OCI-LY7 (cell line): ENCODE results near the gene SMTNL2. TPM values are rescaled to one million over a fixed set of nuclear protein-coding genes. Genes with fewer than 3 reads are reported as not detected.

Experiments
- BruUV-seq: library from RNA; stranded (reverse); fragments of 400-500 nt; replicated peaks from 2 replicates; lab custom pipeline; 2021; lab: Mats Ljungman, UMichigan
- CTCF ChIA-PET: fragments of 300-600 bp; sonication (Branson Sonifier 250); formaldehyde crosslinking; loops from one replicate; lab custom pipeline; 2022; ENCODE audit warnings: antibody characterized with exemption; ENCODE audit not compliant: unreplicated experiment; lab: Charles Lee
- POLR2A ChIA-PET: fragments of 300-600 bp; sonication (Branson Sonifier 250); formaldehyde crosslinking; loops from one replicate; lab custom pipeline; 2022; ENCODE audit warnings: antibody characterized with exemption; lab: Charles Lee
- DNase-seq: peaks from one replicate; pipeline ENCODE4 v3.0.0-alpha.2; 2015; ENCODE audit warnings: low spot score
- H2AFZ ChIP-seq: fragments of 200-600 bp; sonication (generic), shearing (Covaris generic); 2 replicates; pipeline ENCODE4 v1.6.1; 2014; ENCODE audit warnings: mild to moderate bottlenecking, antibody characterized with exemption, low read length, moderate library complexity
- H3K27ac ChIP-seq: fragments of 200-600 bp; sonication (generic); 2 replicates; pipeline ENCODE4 v1.5.1; 2014; ENCODE audit warnings: mixed run types, low read depth, mild to moderate bottlenecking, moderate library complexity, low read length, inconsistent platforms; ENCODE audit not compliant: poor library complexity, severe bottlenecking
- H3K36me3 ChIP-seq: fragments of 200-600 bp; sonication (generic); 2 replicates; pipeline ENCODE4 v1.6.1; 2014; ENCODE audit warnings: mild to moderate bottlenecking, antibody characterized with exemption, low read length, moderate library complexity, mixed read lengths; ENCODE audit not compliant: insufficient read depth
- H3K4me1 ChIP-seq: fragments of 200-600 bp; sonication (generic); 2 replicates; pipeline ENCODE4 v1.5.1; 2014; ENCODE audit warnings: mild to moderate bottlenecking, low read length; ENCODE audit not compliant: insufficient read depth, poor library complexity, severe bottlenecking
- H3K4me2 ChIP-seq: fragments of 200-600 bp; sonication (generic); 2 replicates; pipeline ENCODE4 v1.6.1; 2014; ENCODE audit warnings: mild to moderate bottlenecking, low read length
- H3K4me3 ChIP-seq: fragments of 200-600 bp; sonication (generic); 2 replicates; pipeline ENCODE4 v1.5.1; 2014; ENCODE audit warnings: mild to moderate bottlenecking, low read depth, low read length; ENCODE audit not compliant: poor library complexity, severe bottlenecking
- H3K79me2 ChIP-seq: fragments of 200-600 bp; sonication (generic); 2 replicates; pipeline ENCODE4 v1.6.1; 2016; ENCODE audit warnings: low read depth, mild to moderate bottlenecking, low read length, moderate library complexity, mixed read lengths; ENCODE audit not compliant: insufficient read depth
- H3K9me2 ChIP-seq: fragments of 200-600 bp; sonication (generic); 2 replicates; pipeline ENCODE4 v1.6.1; 2016; ENCODE audit warnings: mild to moderate bottlenecking, low read length, mixed read lengths; ENCODE audit not compliant: insufficient read depth
- H3K9me3 ChIP-seq: fragments of 200-600 bp; sonication (generic); 2 replicates; pipeline ENCODE4 v1.6.1; 2014; ENCODE audit warnings: mild to moderate bottlenecking, mixed run types, low read length, mixed read lengths
- H4K20me1 ChIP-seq: fragments of 200-600 bp; sonication (generic); 2 replicates; pipeline ENCODE4 v1.6.1; 2014; ENCODE audit warnings: mild to moderate bottlenecking, antibody characterized with exemption, low read length, moderate library complexity, mixed read lengths; ENCODE audit not compliant: insufficient read depth
- EZH2phosphoT487 ChIP-seq: fragments of 200-600 bp; sonication (generic); IDR thresholded peaks from 2 replicates; pipeline ENCODE4 v1.6.1; 2018; ENCODE audit warnings: low read depth, borderline replicate concordance, mild to moderate bottlenecking, mixed run types, antibody characterized with exemption, low read length, moderate library complexity, mixed read lengths
- intact Hi-C: fragments of 100-400 bp; cut with micrococcal nuclease; formaldehyde crosslinking; loops from one replicate; pipeline ENCODE4 v1.10.0; 2022; ENCODE audit not compliant: unreplicated experiment
- total RNA-seq, 2 experiments: library from RNA; depleted of rRNA in 1 of 2; stranded (reverse); fragments of >200 nt in 1 of 2; shearing (Covaris generic) in 1 of 2; gene quantifications; 2 replicates each; pipeline ENCODE4 v1.2.3, GENCODE V29; 2014 to 2022
- TF ChIP-seq, protein P1 (sequence below): fragments of 200-600 bp; sonication (generic); conservative IDR thresholded peaks from 2 replicates; pipeline ENCODE4 v1.5.1; 2014; ENCODE audit warnings: mild to moderate bottlenecking, antibody characterized with exemption, low read length, moderate library complexity, mixed read lengths

Gene SMTNL2
- total RNA-seq, 2 experiments from 2014 or later, result not detected

DNA sequence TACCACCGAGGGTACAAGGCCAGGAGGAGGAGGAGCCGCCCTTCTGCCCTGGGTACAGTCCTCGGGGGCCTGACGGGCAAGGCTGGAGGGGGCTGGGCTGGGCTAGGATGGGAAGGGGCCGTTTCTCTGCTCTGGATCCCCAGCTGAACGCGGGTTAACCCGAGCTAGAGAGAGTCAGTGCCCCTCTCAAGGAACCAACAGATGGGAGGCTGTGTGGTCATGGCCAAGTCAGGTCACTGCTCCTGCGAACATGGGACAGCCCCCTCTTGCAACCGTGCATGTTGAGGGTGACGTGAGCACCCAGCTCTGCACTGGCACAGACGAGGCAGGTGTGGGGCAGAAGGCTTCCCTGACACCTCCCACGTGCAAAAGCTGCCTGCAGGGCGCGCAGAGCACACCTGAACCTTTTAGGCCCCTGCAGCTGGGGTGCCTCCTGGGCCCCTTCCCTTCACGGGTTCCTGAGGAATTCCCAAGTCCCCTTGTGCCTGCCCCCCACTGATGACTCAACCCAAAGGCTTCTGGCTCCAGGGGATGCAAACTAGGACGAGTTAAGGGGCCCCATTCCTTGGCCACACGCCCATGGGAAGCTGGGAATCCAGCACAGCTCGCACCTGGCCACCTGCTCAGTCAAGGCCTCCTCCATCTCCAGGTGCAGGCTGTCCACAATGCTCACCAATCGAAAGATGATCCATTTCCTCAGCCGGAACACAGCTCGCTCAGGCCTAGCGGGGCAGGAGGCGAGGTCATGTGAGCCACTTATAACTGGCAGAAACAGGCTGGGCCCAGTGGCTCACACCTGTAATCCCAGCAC is 35.4 kb upstream of the SMTNL2 start:
- BruUV-seq, result no TSS peak
- H3K79me2 ChIP-seq, result peaks cover 16% of the 10 kb centered on the region
- no peak overlapping the region for H3K4me3 ChIP-seq
- no peaks in the 10 kb centered on the region for H3K9me3 ChIP-seq
- TF ChIP-seq EZH2phosphoT487, result no peak
- no peaks in the 10 kb centered on the region for H4K20me1 ChIP-seq
- ChIA-PET POLR2A (no interaction called here), CTCF (no interaction called here)
- no peak for DNase-seq
- peaks cover 95% of the 10 kb centered on the region for H3K36me3 ChIP-seq
- H3K27ac ChIP-seq, result no peak overlapping the region
- H3K4me2 ChIP-seq, result no peak overlapping the region
- H2AFZ ChIP-seq, result no peak overlapping the region
- H3K4me1 ChIP-seq, result peaks cover 10% of the 10 kb centered on the region
- H3K9me2 ChIP-seq, result no peaks in the 10 kb centered on the region
- intact Hi-C loops, result no loop called here

DNA sequence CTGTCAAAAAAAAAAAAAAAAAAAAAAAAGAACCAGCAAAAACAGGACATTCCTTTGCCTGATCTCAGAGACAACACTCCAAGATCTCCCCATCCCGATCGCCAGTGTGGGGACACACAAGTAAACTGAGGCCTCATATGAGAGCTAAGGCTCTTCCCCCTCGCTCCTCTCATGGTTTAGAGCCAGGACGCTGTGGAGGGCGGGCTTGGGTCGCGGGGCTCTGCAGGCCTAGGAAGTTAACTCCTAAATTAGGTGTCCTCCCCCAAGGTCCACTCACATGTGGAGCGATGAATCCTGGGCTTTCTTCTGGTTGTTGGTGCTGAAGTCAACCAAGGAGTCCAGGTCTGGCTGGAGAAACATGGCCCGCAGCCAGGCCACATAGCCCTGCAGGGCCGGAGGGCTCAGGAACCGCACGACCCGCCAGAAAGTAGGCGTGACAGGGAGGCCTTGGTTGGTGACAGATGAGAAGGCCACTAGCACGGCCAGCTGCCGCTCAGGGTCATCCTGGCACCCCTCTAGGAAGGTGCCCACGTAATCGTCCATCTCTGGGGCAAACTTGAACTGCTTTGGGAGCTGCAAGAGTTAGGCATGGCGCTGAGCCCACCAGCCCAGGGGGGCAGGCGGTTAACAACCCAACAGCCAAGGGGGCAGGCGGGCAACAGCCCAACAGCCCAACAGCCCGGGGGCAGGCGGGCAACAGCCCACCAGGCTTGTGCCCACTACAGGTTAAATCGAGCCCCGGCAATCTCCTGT is 34.4 kb upstream of the SMTNL2 start:
- Histone ChIP-seq H3K4me2 (no peak overlapping the region), H2AFZ (no peak overlapping the region), H4K20me1 (no peaks in the 10 kb centered on the region), H3K36me3 (peaks cover 100% of the 10 kb centered on the region), H3K4me1 (peaks cover 11% of the 10 kb centered on the region), H3K9me3 (no peaks in the 10 kb centered on the region), H3K9me2 (no peaks in the 10 kb centered on the region), H3K27ac (no peak overlapping the region), H3K4me3 (no peak overlapping the region), H3K79me2 (peaks cover 26% of the 10 kb centered on the region)
- TF ChIP-seq EZH2phosphoT487, result no peak
- TF ChIP-seq, protein P1, sequence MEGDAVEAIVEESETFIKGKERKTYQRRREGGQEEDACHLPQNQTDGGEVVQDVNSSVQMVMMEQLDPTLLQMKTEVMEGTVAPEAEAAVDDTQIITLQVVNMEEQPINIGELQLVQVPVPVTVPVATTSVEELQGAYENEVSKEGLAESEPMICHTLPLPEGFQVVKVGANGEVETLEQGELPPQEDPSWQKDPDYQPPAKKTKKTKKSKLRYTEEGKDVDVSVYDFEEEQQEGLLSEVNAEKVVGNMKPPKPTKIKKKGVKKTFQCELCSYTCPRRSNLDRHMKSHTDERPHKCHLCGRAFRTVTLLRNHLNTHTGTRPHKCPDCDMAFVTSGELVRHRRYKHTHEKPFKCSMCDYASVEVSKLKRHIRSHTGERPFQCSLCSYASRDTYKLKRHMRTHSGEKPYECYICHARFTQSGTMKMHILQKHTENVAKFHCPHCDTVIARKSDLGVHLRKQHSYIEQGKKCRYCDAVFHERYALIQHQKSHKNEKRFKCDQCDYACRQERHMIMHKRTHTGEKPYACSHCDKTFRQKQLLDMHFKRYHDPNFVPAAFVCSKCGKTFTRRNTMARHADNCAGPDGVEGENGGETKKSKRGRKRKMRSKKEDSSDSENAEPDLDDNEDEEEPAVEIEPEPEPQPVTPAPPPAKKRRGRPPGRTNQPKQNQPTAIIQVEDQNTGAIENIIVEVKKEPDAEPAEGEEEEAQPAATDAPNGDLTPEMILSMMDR, result no peak
- no peak for DNase-seq
- intact Hi-C loops, result no loop called here
- POLR2A ChIA-PET, result no interaction called here
- CTCF ChIA-PET, result no interaction called here
- no TSS peak for BruUV-seq

DNA sequence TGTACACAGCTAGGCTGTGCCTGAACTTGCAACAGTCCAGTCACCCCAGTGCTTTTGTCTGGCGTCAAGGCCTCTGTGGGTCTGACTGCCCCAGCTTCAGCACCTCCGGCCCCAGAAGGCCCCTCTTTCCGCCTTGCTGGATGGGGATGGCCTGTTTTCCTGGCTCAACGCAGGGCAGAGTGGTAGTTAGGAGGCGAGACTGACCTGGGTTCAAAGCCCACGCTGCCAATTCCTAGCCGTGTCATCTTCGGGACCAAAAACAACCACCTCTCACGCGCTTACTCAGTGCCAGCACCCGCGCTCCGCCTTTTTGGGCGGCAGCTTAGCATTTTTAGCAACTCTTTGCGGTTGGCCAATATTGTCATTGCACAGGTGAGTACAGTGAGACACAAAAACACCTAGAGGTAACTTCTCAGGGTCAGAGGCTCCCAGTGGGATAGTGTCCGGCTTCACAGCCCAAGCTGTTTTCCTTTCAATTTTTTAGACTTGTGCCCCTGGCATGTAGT is 33.7 kb upstream of the SMTNL2 start:
- DNase-seq, result no peak
- Histone ChIP-seq H4K20me1 (no peaks in the 10 kb centered on the region), H3K79me2 (peaks cover 28% of the 10 kb centered on the region), H3K36me3 (peaks cover 94% of the 10 kb centered on the region), H2AFZ (no peak overlapping the region), H3K9me3 (no peaks in the 10 kb centered on the region), H3K4me1 (peaks cover 12% of the 10 kb centered on the region), H3K9me2 (no peaks in the 10 kb centered on the region), H3K27ac (no peak overlapping the region), H3K4me3 (no peak overlapping the region), H3K4me2 (no peak overlapping the region)
- intact Hi-C loops, result no loop called here
- CTCF ChIA-PET, result no interaction called here
- TF ChIP-seq, protein P1, result no peak
- TF ChIP-seq EZH2phosphoT487, result no peak
- POLR2A ChIA-PET, result no interaction called here
- no TSS peak for BruUV-seq
